Measurements from ENCODE around the gene NOC2L.

DNA sequence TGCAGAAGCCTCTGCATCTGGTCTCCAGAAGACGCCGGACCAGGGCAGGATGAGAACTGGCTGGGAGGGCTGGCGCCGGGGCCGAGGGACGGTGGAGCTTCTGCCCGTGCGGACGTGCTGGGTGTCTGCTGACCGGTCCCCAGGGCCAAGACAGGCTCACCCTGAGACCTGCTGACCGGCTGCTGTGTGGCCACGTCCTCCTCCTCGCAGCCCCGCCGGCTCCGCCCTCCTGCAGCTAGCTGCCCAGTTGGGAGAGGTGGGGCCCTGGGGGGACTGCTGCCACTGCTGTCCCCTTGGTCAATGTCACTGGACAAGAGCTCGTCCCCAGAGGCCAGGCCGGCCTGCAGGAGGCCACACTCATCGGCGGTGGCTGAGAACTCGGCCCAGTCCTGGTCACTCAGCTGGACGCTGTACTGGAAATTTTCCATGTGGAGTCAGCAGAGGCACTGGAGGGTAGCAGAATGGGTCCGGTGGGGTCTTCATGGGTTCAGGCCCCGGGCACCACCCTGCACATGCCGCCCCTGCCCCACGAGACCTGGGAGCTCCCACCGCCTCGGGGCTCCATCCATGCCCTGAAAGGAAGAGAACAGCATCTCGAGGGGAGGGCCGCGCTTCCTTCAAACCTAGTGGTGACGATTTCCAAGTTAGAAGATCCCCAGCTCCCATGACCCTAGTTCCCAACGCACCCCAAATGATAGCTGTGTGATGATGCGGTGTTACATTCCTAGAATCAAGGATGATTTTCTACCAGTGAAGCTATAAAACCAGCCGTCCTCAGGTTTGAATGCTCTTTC is 21.7 kb upstream of the NOC2L start:
- TF ChIP-seq, protein P1, sequence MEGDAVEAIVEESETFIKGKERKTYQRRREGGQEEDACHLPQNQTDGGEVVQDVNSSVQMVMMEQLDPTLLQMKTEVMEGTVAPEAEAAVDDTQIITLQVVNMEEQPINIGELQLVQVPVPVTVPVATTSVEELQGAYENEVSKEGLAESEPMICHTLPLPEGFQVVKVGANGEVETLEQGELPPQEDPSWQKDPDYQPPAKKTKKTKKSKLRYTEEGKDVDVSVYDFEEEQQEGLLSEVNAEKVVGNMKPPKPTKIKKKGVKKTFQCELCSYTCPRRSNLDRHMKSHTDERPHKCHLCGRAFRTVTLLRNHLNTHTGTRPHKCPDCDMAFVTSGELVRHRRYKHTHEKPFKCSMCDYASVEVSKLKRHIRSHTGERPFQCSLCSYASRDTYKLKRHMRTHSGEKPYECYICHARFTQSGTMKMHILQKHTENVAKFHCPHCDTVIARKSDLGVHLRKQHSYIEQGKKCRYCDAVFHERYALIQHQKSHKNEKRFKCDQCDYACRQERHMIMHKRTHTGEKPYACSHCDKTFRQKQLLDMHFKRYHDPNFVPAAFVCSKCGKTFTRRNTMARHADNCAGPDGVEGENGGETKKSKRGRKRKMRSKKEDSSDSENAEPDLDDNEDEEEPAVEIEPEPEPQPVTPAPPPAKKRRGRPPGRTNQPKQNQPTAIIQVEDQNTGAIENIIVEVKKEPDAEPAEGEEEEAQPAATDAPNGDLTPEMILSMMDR (IDR thresholded peaks at IDR 0.05) = no peak
- no peak for TF ChIP-seq EZH2 (IDR thresholded peaks at IDR 0.05)

Measured in neural progenitor cell (in vitro differentiated cells).